ENCODE data around the gene CD80.

Gene CD80

GRCh38 chr3:119542168-119542767 lies 17.1 kb downstream of the CD80 start:
- FAIRE-seq = no peak

GRCh38 chr3:119541547-119541946 lies 17.9 kb downstream of the CD80 start:
- no peak for FAIRE-seq

GRCh38 chr3:119538772-119539171 lies 20.6 kb downstream of the CD80 start:
- FAIRE-seq = no peak

GRCh38 chr3:119536757-119537156 lies 22.7 kb downstream of the CD80 start:
- FAIRE-seq = no peak

GRCh38 chr3:119534296-119534695 lies 25.1 kb downstream of the CD80 start:
- FAIRE-seq = no peak

DNA sequence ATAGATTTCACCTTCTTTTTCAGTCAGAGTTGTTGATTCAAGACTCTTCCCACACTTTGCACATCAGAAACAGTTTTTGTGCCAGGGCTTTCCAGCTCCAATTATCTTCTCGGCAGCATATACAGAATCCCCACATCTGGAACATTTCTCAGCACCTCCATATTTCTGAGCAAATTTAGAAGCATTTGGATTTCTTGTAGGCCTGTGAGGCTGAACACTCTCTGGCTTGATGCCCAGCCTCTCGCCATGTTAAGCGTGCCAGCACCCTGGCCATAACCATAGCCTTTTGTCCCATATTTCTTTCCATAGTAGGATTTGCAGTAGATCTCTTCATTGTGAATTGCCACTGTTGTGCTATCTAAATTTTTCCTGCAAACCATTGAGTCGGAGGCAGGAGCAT lies 28.3 kb downstream of the CD80 start:
- no peak for FAIRE-seq

DNA sequence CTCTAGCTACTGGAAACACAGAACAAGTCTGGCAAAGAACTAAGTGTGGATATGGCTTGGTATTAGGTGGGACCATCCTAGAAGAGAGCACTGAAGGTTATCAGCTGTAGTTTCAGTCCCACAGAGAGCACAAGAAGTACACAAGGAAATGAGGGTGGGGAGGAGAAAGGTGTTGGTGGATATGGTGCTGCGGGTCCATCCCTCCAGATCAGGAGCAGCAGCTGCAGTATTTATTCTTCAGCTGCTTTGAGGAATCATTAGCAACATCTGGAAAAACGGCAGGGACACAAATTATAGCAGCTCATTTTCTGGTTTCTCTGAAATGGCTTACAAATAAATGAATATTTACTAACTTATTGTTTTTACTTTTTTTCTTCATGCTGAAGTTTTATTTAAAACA lies 29.0 kb downstream of the CD80 start:
- no peak for FAIRE-seq

DNA sequence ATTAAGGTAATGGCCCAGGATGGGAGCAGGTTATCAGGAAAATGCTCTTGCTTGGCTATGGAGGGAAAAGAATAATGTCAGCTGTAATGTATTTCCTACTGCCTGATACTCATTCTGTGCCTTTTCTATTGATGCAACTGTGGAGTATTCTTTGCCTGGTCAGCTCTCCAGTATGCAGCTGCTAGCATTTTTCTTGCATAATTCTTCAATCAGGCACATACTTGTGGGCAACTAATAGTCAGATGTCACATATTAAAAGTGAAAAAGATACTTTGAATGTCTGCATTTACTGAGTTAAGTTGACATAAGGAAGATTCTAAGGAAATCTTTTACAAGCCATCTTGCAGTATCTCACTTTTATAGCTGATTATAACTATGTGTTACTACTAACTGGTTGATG lies 29.5 kb downstream of the CD80 start:
- FAIRE-seq = no peak

DNA sequence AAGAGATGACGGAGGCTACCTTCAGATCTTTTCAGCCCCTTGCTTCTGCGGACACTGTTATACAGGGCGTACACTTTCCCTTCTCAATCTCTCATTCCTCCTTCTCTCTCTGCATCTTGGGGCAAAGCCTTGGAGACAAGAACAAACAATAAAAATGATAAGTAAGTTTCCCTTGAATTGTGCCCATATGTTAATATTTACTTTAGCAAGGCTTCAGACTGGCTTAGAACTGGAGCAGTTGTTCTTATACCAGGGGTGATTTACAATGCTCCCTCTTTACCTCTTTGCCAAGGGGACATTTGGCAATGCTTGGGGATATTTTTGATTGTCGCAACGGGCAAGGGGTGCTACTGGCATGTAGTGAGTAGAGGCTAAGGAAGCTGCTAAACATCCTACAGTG lies 31.7 kb downstream of the CD80 start:
- FAIRE-seq = no peak

GRCh38 chr3:119524931-119525662 lies 34.3 kb downstream of the CD80 start:
- no peak for FAIRE-seq

- no peak for FAIRE-seq
These were observed 41.4 kb downstream of the CD80 start for GRCh38 chr3:119518026-119518425.

DNA sequence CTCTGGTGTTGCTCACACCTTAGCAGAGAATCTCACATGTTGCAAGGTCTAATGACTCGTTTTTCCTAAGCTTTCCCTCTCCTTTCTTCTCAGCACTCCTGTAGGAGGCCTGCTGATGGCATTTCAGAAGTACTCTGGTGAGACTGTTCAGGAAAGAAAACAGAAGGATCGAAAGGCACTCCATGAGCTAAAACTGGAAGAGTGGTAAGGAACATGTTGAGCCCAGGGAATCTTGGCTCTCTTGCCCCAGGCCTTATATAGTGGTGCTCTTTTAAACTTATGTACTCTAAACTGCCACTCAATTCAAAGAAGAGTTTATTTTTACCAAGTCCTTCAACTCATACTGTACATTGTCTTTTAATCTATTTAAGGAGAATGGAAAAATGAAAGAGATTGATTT lies 42.3 kb downstream of the CD80 start:
- no peak for FAIRE-seq

DNA sequence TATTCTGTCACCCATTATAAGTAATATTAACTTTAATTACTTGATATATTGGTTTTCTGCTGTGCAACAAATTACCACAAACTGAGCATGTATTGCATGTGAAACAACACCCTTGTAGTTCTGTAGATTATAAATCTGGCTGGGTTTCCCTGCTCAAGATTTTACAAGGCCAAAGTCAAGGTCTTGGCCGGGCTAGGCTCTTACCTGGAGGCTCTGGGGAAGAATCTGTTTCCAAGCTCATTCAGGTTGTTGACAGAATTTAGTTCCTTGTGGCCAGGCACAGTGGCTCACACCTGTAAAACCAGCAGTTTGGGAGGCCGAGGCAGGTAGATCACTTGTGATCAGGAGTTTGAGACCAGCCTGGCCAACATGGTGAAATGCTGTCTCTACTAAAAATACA lies 44.8 kb downstream of the CD80 start:
- no peak for FAIRE-seq

- no peak for FAIRE-seq
These were observed 48.7 kb downstream of the CD80 start for GRCh38 chr3:119510690-119511089.

DNA sequence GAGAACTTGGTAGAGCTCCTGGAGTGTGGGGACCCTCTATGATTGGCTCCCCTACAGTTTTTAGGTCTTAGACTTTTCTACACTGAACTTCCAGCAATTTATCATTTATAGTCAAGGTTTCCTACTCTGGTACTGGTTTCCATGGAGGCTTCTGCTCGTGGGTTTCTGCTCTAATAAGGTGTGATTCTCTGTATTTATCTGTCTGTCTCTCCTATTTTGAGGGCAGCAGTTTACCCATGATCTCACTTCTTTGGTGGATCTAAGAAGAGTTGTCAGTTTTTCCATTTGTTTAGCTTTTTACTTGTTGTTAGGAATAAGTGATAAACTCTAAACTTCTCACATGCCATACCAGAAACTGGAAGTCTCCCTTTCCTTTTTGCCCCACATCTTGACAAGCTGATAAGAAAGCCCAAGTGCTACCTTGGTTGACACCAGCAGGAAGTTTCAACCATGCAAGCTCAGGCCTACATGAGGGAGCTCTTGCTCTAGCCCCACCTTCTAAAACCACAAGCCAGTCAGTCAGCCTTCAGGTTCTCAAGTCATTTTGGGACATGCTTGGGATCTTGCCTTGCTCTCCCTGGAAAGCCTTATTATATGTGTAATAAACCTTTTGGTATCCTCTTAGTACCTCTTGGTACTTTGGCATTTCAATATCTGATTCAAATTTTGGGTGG lies 51.1 kb downstream of the CD80 start:
- FAIRE-seq = no peak

- FAIRE-seq = no peak
These were observed 52.0 kb downstream of the CD80 start for GRCh38 chr3:119507404-119507803.

DNA sequence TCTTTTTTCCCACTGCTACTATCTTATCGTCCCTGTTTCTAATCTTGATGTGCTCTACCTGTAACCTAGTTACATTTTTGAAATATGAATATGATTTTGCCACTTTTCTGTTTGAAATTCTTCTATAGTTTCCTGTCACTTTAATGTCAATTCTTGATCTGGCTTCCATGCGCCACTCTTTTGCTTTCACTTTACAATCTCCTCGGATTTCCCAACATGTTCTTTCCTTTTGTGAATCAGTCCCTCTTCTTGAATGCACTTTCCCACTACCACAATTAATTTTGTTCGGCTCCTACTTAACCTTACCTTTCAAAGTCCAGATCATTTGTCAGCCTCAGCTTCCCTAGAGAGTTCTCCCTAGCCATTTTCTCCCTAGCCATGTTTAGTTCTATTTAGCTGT lies 52.8 kb downstream of the CD80 start:
- FAIRE-seq = no peak

DNA sequence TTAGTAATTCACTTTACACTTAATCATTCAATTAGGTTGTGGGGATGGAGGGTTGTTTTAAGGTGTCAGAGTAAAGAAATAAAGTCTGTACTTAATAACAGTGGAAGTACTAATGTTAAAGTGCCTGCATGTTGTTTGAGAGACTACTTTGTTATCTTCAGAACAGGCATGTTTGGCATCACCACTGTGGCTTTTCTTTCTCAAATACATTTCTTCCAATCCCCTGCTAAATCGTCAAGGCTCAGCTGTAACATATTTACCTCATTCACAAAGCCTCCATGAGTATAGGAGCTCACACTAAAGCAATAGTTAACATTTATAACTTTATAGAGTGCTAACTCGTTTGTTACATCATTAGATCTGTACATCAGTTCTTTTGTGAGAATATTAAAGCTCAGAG lies 58.5 kb downstream of the CD80 start:
- no peak for FAIRE-seq

- FAIRE-seq = no peak
These were observed 59.1 kb downstream of the CD80 start for GRCh38 chr3:119500265-119500664.

GRCh38 chr3:119498186-119499011 lies 61.0 kb downstream of the CD80 start, which contains the start of gene TIMMDC1:
Gene TIMMDC1, plus strand, starts transcription at chr3:119498547. Its CDS starts 187 bp downstream, at chr3:119498734.
- FAIRE-seq = peak; percentile 88

DNA sequence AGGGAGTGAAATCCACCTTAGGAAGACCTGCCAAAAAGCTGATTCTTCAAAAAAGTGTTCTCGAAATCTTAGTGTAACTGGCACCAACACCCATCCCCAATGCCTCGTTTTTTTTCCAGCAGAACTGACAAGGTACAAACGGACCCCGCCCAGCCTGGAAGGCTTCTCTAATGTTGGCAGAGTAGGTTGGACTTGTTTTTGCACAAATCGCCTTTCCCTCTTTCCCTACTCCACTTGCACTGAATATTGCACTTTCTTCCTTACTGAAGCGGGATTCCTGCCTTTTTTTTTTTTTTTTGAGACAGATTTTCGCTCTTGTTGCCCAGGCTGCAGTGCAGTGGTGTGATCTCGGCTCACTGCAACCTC lies 61.6 kb downstream of the CD80 start:
- FAIRE-seq = no peak

DNA sequence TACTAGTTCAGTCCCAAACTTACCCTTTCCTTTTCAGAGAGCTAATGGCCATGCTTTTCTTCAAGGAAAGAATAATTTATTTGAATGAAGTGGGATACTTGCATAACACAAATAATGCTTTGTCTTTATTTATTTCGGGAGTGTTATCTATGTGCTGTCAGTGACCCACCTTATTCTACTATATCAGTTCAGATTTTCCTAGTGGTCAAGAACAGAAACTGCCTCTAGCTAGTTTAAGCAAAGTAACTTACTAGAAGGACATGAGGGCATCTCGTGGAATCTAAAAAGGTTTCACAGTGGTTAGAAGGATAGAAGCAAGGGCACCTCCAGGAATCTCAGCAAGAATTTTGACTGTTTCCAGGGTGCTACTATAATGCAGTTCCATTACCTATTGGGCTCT lies 64.8 kb downstream of the CD80 start:
- no peak for FAIRE-seq

GRCh38 chr3:119492810-119493209 lies 66.6 kb downstream of the CD80 start:
- no peak for FAIRE-seq
